HG03064 (cell line): ENCODE measurements around the gene GDF10.

Experiments
- ATAC-seq: cut with Tn5 transposase; IDR thresholded peaks from one replicate; pipeline ENCODE4 v1.9.1; 2021; ENCODE audit warnings: low read depth; ENCODE audit not compliant: unreplicated experiment

The GDF10 gene

GRCh38 chr10:47290338-47290737, 9.7 kb upstream of the GDF10 start:
- no peak for ATAC-seq

- ATAC-seq = no peak
Measured at GRCh38 chr10:47291682-47292081, 8.3 kb upstream of the GDF10 start.

GRCh38 chr10:47294057-47294456, 5.9 kb upstream of the GDF10 start:
- ATAC-seq = no peak

- no peak for ATAC-seq
Measured at GRCh38 chr10:47294501-47294900, 5.5 kb upstream of the GDF10 start.

GRCh38 chr10:47295411-47295810, 4.6 kb upstream of the GDF10 start:
- ATAC-seq = no peak

GRCh38 chr10:47296156-47296894, 3.7 kb upstream of the GDF10 start:
- ATAC-seq = no peak

GRCh38 chr10:47296941-47297340, 3.1 kb upstream of the GDF10 start:
- no peak for ATAC-seq

GRCh38 chr10:47297866-47298540, 2.0 kb upstream of the GDF10 start:
- ATAC-seq = no peak

GRCh38 chr10:47298715-47299114, 1.3 kb upstream of the GDF10 start:
- ATAC-seq = no peak

- ATAC-seq = no peak
Measured at GRCh38 chr10:47300429-47300931, 483 bp downstream of the GDF10 start.

- no peak for ATAC-seq
Measured at GRCh38 chr10:47301833-47302232, 1.8 kb downstream of the GDF10 start.

- no peak for ATAC-seq
Measured at GRCh38 chr10:47303105-47303504, 3.1 kb downstream of the GDF10 start.

GRCh38 chr10:47303866-47304265, 3.9 kb downstream of the GDF10 start:
- ATAC-seq = no peak

- no peak for ATAC-seq
Measured at GRCh38 chr10:47305566-47305965, 5.6 kb downstream of the GDF10 start.

- no peak for ATAC-seq
Measured at GRCh38 chr10:47306387-47307210, 6.6 kb downstream of the GDF10 start.

- no peak for ATAC-seq
Measured at GRCh38 chr10:47307381-47307780, 7.4 kb downstream of the GDF10 start.

GRCh38 chr10:47308775-47309174, 8.8 kb downstream of the GDF10 start:
- no peak for ATAC-seq

- ATAC-seq = no peak
Measured at GRCh38 chr10:47309408-47310089, 9.6 kb downstream of the GDF10 start.

- ATAC-seq = no peak
Measured at GRCh38 chr10:47310090-47310505, 10.1 kb downstream of the GDF10 start.

GRCh38 chr10:47311193-47311931, 11.4 kb downstream of the GDF10 start:
- ATAC-seq = no peak
